ENCODE results near the gene TMEM14C.

TMEM14C gene

GRCh38 chr6:10769419-10769818 is 46.5 kb downstream of the TMEM14C start:
- no peaks in the 10 kb centered on the region for H3K4me1 ChIP-seq (ENCODE audit: insufficient read depth, low read length, severe bottlenecking)
- H3F3A ChIP-seq (ENCODE audit: insufficient read depth, low read length), result no peaks in the 10 kb centered on the region
- H2AFZ ChIP-seq (ENCODE audit: low read length), result no peak overlapping the region
- H3K4me2 ChIP-seq (ENCODE audit: low read length), result no peak overlapping the region
- TF ChIP-seq CTCF (IDR thresholded peaks at IDR 0.05; ENCODE audit: low read length), result no peak
- no peak for TF ChIP-seq EZH2 (IDR thresholded peaks at IDR 0.05; ENCODE audit: borderline replicate concordance, low read length)
- no peaks in the 10 kb centered on the region for H3K9me3 ChIP-seq (ENCODE audit: low read length)
- H3K9ac ChIP-seq (ENCODE audit: low read length), result no peak overlapping the region
- H4K20me1 ChIP-seq (ENCODE audit: insufficient read depth, low read length), result no peaks in the 10 kb centered on the region
- H3K27me3 ChIP-seq (ENCODE audit: insufficient read depth, low read length), result no peaks in the 10 kb centered on the region
- no peak overlapping the region for H3K4me3 ChIP-seq (ENCODE audit: low read depth, low read length, poor library complexity, severe bottlenecking)
- H3K79me2 ChIP-seq (ENCODE audit: insufficient read depth, low read length), result no peaks in the 10 kb centered on the region
- H3K36me3 ChIP-seq (ENCODE audit: insufficient read depth, low read length), result no peaks in the 10 kb centered on the region
- H3K27ac ChIP-seq (ENCODE audit: low read depth, low read length, poor library complexity, severe bottlenecking), result no peak overlapping the region
- no peaks in the 10 kb centered on the region for H3K9me2 ChIP-seq (ENCODE audit: low read depth, low read length)

- peaks cover 2% of the 10 kb centered on the region; the same call in 1 of the 2 replicates for H3K36me3 ChIP-seq (ENCODE audit: insufficient read depth, low read length)
- H3K4me1 ChIP-seq (ENCODE audit: insufficient read depth, low read length, severe bottlenecking), result no peaks in the 10 kb centered on the region
- H3K79me2 ChIP-seq (ENCODE audit: insufficient read depth, low read length), result no peaks in the 10 kb centered on the region
- H4K20me1 ChIP-seq (ENCODE audit: insufficient read depth, low read length), result no peaks in the 10 kb centered on the region
- no peak overlapping the region for H3K9ac ChIP-seq (ENCODE audit: low read length)
- H3K27me3 ChIP-seq (ENCODE audit: insufficient read depth, low read length), result no peaks in the 10 kb centered on the region
- H3F3A ChIP-seq (ENCODE audit: insufficient read depth, low read length), result no peaks in the 10 kb centered on the region
- H3K9me2 ChIP-seq (ENCODE audit: low read depth, low read length), result no peaks in the 10 kb centered on the region
- no peak overlapping the region for H2AFZ ChIP-seq (ENCODE audit: low read length)
- H3K9me3 ChIP-seq (ENCODE audit: low read length), result no peaks in the 10 kb centered on the region
- TF ChIP-seq CTCF (IDR thresholded peaks at IDR 0.05; ENCODE audit: low read length) (no peak), EZH2 (IDR thresholded peaks at IDR 0.05; ENCODE audit: borderline replicate concordance, low read length) (no peak)
- no peak overlapping the region for H3K27ac ChIP-seq (ENCODE audit: low read depth, low read length, poor library complexity, severe bottlenecking)
- no peak overlapping the region for H3K4me3 ChIP-seq (ENCODE audit: low read depth, low read length, poor library complexity, severe bottlenecking)
- no peak overlapping the region for H3K4me2 ChIP-seq (ENCODE audit: low read length)
Measured at GRCh38 chr6:10771371-10771894, 48.6 kb downstream of the TMEM14C start.

GRCh38 chr6:10778230-10778629 is 55.4 kb downstream of the TMEM14C start:
- Histone ChIP-seq H3K36me3 (ENCODE audit: insufficient read depth, low read length) (peaks cover 3% of the 10 kb centered on the region; the same call in 1 of the 2 replicates), H2AFZ (ENCODE audit: low read length) (no peak overlapping the region), H3K9me3 (ENCODE audit: low read length) (no peaks in the 10 kb centered on the region), H3K4me1 (ENCODE audit: insufficient read depth, low read length, severe bottlenecking) (no peaks in the 10 kb centered on the region), H3K79me2 (ENCODE audit: insufficient read depth, low read length) (no peaks in the 10 kb centered on the region), H4K20me1 (ENCODE audit: insufficient read depth, low read length) (no peaks in the 10 kb centered on the region), H3K9ac (ENCODE audit: low read length) (no peak overlapping the region), H3K9me2 (ENCODE audit: low read depth, low read length) (no peaks in the 10 kb centered on the region), H3K27me3 (ENCODE audit: insufficient read depth, low read length) (no peaks in the 10 kb centered on the region), H3K27ac (ENCODE audit: low read depth, low read length, poor library complexity, severe bottlenecking) (no peak overlapping the region), H3K4me2 (ENCODE audit: low read length) (no peak overlapping the region), H3K4me3 (ENCODE audit: low read depth, low read length, poor library complexity, severe bottlenecking) (no peak overlapping the region), H3F3A (ENCODE audit: insufficient read depth, low read length) (no peaks in the 10 kb centered on the region)
- TF ChIP-seq EZH2 (IDR thresholded peaks at IDR 0.05; ENCODE audit: borderline replicate concordance, low read length) (no peak), CTCF (IDR thresholded peaks at IDR 0.05; ENCODE audit: low read length) (no peak)
